ENCODE results near the gene CTU2.

Gene CTU2

GRCh38 chr16:88758227-88758943 is 52.1 kb downstream of the CTU2 start:
- no CpG with 5 or more reads among the region's 13 CpGs for WGBS (ENCODE audit: extremely low coverage, insufficient coverage, low lambda C conversion rate)
- Histone ChIP-seq H4K8ac (ENCODE audit: low read depth, low read length) (no peak overlapping the region), H2BK120ac (ENCODE audit: low read depth, low read length) (no peak overlapping the region), H3K23ac (ENCODE audit: low read length) (no peak overlapping the region), H3K79me2 (ENCODE audit: control insufficient read depth, insufficient read depth, low read length) (peaks cover 5% of the 10 kb centered on the region), H3K79me1 (ENCODE audit: low read length) (peaks cover 3% of the 10 kb centered on the region), H3K36me3 (ENCODE audit: control insufficient read depth, insufficient read depth, low read length) (no peaks in the 10 kb centered on the region), H3K27me3 (ENCODE audit: insufficient read depth, low read length, poor library complexity) (no peaks in the 10 kb centered on the region), H2BK5ac (ENCODE audit: low read length) (no peak overlapping the region), H3K27ac (ENCODE audit: low read depth, low read length) (no peak overlapping the region), H3K56ac (ENCODE audit: low read length) (no peak overlapping the region), H4K5ac (ENCODE audit: low read length) (no peak overlapping the region), H3K9ac (ENCODE audit: low read length) (no peak overlapping the region), H2BK15ac (replicated peaks; ENCODE audit: low read depth) (no peak overlapping the region), H2AK5ac (ENCODE audit: low read length) (no peak overlapping the region), H3K4me2 (ENCODE audit: low read length) (no peak overlapping the region), H3K4ac (ENCODE audit: low read depth, low read length) (no peak overlapping the region), H3K18ac (ENCODE audit: low read length) (no peak overlapping the region), H3K4me3 (ENCODE audit: low read length) (no peak overlapping the region), H3K4me1 (ENCODE audit: control insufficient read depth, low read depth, low read length) (peaks cover 1% of the 10 kb centered on the region)
- DNase-seq = no peak

GRCh38 chr16:88758944-88759244 is 52.6 kb downstream of the CTU2 start:
- Histone ChIP-seq H2AK5ac (ENCODE audit: low read length) (no peak overlapping the region), H4K8ac (ENCODE audit: low read depth, low read length) (no peak overlapping the region), H3K36me3 (ENCODE audit: control insufficient read depth, insufficient read depth, low read length) (no peaks in the 10 kb centered on the region), H3K23ac (ENCODE audit: low read length) (no peak overlapping the region), H3K4ac (ENCODE audit: low read depth, low read length) (no peak overlapping the region), H3K9ac (ENCODE audit: low read length) (no peak overlapping the region), H3K56ac (ENCODE audit: low read length) (no peak overlapping the region), H3K79me1 (ENCODE audit: low read length) (peaks cover 3% of the 10 kb centered on the region), H3K27me3 (ENCODE audit: insufficient read depth, low read length, poor library complexity) (no peaks in the 10 kb centered on the region), H4K5ac (ENCODE audit: low read length) (no peak overlapping the region), H3K27ac (ENCODE audit: low read depth, low read length) (no peak overlapping the region), H2BK5ac (ENCODE audit: low read length) (no peak overlapping the region), H2BK120ac (ENCODE audit: low read depth, low read length) (no peak overlapping the region), H3K79me2 (ENCODE audit: control insufficient read depth, insufficient read depth, low read length) (peaks cover 5% of the 10 kb centered on the region), H3K18ac (ENCODE audit: low read length) (no peak overlapping the region), H3K4me1 (ENCODE audit: control insufficient read depth, low read depth, low read length) (peaks cover 5% of the 10 kb centered on the region), H2BK15ac (replicated peaks; ENCODE audit: low read depth) (no peak overlapping the region), H3K4me2 (ENCODE audit: low read length) (no peak overlapping the region), H3K4me3 (ENCODE audit: low read length) (no peak overlapping the region)
- DNase-seq = no peak
- WGBS (ENCODE audit: extremely low coverage, insufficient coverage, low lambda C conversion rate) = no CpG with 5 or more reads among the region's 6 CpGs

DNA sequence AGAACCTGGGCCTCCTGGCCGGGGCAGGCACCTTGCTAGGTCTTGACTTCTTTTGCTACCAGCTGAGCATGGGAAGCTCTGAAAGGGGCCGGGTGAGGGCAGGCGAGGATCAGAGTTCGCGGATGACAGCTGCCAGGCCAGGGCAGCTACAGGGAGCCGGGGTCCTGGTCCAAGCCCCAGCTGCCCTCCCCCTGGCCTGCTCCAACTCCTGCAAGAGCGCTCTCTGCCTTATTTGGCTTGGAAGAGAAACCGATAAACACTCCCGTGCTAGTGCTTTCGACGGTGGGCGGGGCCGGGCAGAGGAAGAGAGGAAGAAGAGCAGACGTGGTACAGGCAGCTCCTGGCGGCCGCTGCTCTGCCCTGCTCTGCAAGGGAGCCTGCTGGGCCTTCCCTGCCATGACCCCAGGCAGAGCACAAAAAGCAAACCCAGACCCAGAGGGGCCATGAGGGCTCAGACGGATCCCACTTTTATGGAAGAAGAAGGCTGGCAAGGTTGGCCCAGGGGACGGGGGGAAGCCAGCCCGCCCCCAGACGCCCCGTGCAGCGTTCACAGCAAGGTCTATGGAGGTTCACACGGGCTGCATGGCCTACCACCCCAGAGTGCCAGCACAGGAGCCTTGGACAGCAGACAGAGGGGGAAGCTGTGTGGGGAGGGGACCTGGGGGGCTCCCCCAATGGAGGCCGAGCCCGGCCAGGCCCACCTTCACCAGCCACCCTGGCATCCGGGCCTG is 53.1 kb downstream of the CTU2 start:
- no peak overlapping the region for H3K4me3 ChIP-seq (ENCODE audit: low read length)
- H2BK5ac ChIP-seq (ENCODE audit: low read length) = no peak overlapping the region
- no peak overlapping the region for H2BK15ac ChIP-seq (replicated peaks; ENCODE audit: low read depth)
- H3K4me2 ChIP-seq (ENCODE audit: low read length) = no peak overlapping the region
- no peak overlapping the region for H3K23ac ChIP-seq (ENCODE audit: low read length)
- H3K56ac ChIP-seq (ENCODE audit: low read length) = no peak overlapping the region
- peak overlapping the region; percentile 6 for H3K9ac ChIP-seq (ENCODE audit: low read length)
- no peaks in the 10 kb centered on the region for H3K36me3 ChIP-seq (ENCODE audit: control insufficient read depth, insufficient read depth, low read length)
- H4K8ac ChIP-seq (ENCODE audit: low read depth, low read length) = no peak overlapping the region
- H4K5ac ChIP-seq (ENCODE audit: low read length) = no peak overlapping the region
- H2BK120ac ChIP-seq (ENCODE audit: low read depth, low read length) = no peak overlapping the region
- DNase-seq = peak; percentile 70
- peaks cover 6% of the 10 kb centered on the region for H3K4me1 ChIP-seq (ENCODE audit: control insufficient read depth, low read depth, low read length)
- no peak overlapping the region for H3K18ac ChIP-seq (ENCODE audit: low read length)
- peaks cover 3% of the 10 kb centered on the region for H3K79me1 ChIP-seq (ENCODE audit: low read length)
- no peak overlapping the region for H3K4ac ChIP-seq (ENCODE audit: low read depth, low read length)
- no peak overlapping the region for H3K27ac ChIP-seq (ENCODE audit: low read depth, low read length)
- H3K27me3 ChIP-seq (ENCODE audit: insufficient read depth, low read length, poor library complexity) = no peaks in the 10 kb centered on the region
- no CpG with 5 or more reads among the region's 26 CpGs for WGBS (ENCODE audit: extremely low coverage, insufficient coverage, low lambda C conversion rate)
- peaks cover 5% of the 10 kb centered on the region for H3K79me2 ChIP-seq (ENCODE audit: control insufficient read depth, insufficient read depth, low read length)
- H2AK5ac ChIP-seq (ENCODE audit: low read length) = no peak overlapping the region

GRCh38 chr16:88759976-88760350 is 53.7 kb downstream of the CTU2 start:
- peaks cover 3% of the 10 kb centered on the region for H3K79me1 ChIP-seq (ENCODE audit: low read length)
- H3K23ac ChIP-seq (ENCODE audit: low read length) = no peak overlapping the region
- no peak overlapping the region for H2BK120ac ChIP-seq (ENCODE audit: low read depth, low read length)
- no peak overlapping the region for H3K4ac ChIP-seq (ENCODE audit: low read depth, low read length)
- H4K8ac ChIP-seq (ENCODE audit: low read depth, low read length) = no peak overlapping the region
- H3K27me3 ChIP-seq (ENCODE audit: insufficient read depth, low read length, poor library complexity) = no peaks in the 10 kb centered on the region
- H3K4me3 ChIP-seq (ENCODE audit: low read length) = no peak overlapping the region
- peaks cover 6% of the 10 kb centered on the region for H3K4me1 ChIP-seq (ENCODE audit: control insufficient read depth, low read depth, low read length)
- no CpG with 5 or more reads among the region's 22 CpGs for WGBS (ENCODE audit: extremely low coverage, insufficient coverage, low lambda C conversion rate)
- H2BK5ac ChIP-seq (ENCODE audit: low read length) = no peak overlapping the region
- peaks cover 5% of the 10 kb centered on the region for H3K79me2 ChIP-seq (ENCODE audit: control insufficient read depth, insufficient read depth, low read length)
- no peak overlapping the region for H3K9ac ChIP-seq (ENCODE audit: low read length)
- H2AK5ac ChIP-seq (ENCODE audit: low read length) = no peak overlapping the region
- no peaks in the 10 kb centered on the region for H3K36me3 ChIP-seq (ENCODE audit: control insufficient read depth, insufficient read depth, low read length)
- DNase-seq = no peak
- no peak overlapping the region for H3K18ac ChIP-seq (ENCODE audit: low read length)
- no peak overlapping the region for H3K27ac ChIP-seq (ENCODE audit: low read depth, low read length)
- H4K5ac ChIP-seq (ENCODE audit: low read length) = no peak overlapping the region
- no peak overlapping the region for H3K4me2 ChIP-seq (ENCODE audit: low read length)
- no peak overlapping the region for H2BK15ac ChIP-seq (replicated peaks; ENCODE audit: low read depth)
- no peak overlapping the region for H3K56ac ChIP-seq (ENCODE audit: low read length)

GRCh38 chr16:88760424-88761142 is 54.3 kb downstream of the CTU2 start:
- no peak overlapping the region for H4K8ac ChIP-seq (ENCODE audit: low read depth, low read length)
- peaks cover 3% of the 10 kb centered on the region for H3K79me1 ChIP-seq (ENCODE audit: low read length)
- H3K79me2 ChIP-seq (ENCODE audit: control insufficient read depth, insufficient read depth, low read length) = peaks cover 5% of the 10 kb centered on the region
- H2BK5ac ChIP-seq (ENCODE audit: low read length) = no peak overlapping the region
- no peak overlapping the region for H3K23ac ChIP-seq (ENCODE audit: low read length)
- H3K9ac ChIP-seq (ENCODE audit: low read length) = no peak overlapping the region
- H2BK120ac ChIP-seq (ENCODE audit: low read depth, low read length) = no peak overlapping the region
- H4K5ac ChIP-seq (ENCODE audit: low read length) = no peak overlapping the region
- no peak overlapping the region for H2BK15ac ChIP-seq (replicated peaks; ENCODE audit: low read depth)
- H3K27me3 ChIP-seq (ENCODE audit: insufficient read depth, low read length, poor library complexity) = no peaks in the 10 kb centered on the region
- peaks cover 6% of the 10 kb centered on the region for H3K4me1 ChIP-seq (ENCODE audit: control insufficient read depth, low read depth, low read length)
- H3K4me3 ChIP-seq (ENCODE audit: low read length) = no peak overlapping the region
- DNase-seq = no peak
- no peak overlapping the region for H3K27ac ChIP-seq (ENCODE audit: low read depth, low read length)
- H3K36me3 ChIP-seq (ENCODE audit: control insufficient read depth, insufficient read depth, low read length) = no peaks in the 10 kb centered on the region
- no peak overlapping the region for H3K4me2 ChIP-seq (ENCODE audit: low read length)
- WGBS (ENCODE audit: extremely low coverage, insufficient coverage, low lambda C conversion rate) = no CpG with 5 or more reads among the region's 24 CpGs
- no peak overlapping the region for H2AK5ac ChIP-seq (ENCODE audit: low read length)
- no peak overlapping the region for H3K4ac ChIP-seq (ENCODE audit: low read depth, low read length)
- no peak overlapping the region for H3K18ac ChIP-seq (ENCODE audit: low read length)
- no peak overlapping the region for H3K56ac ChIP-seq (ENCODE audit: low read length)

Measured in mesendoderm (in vitro differentiated cells).